GM12865 (cell line): ENCODE results near the gene RICTOR.

Source experiments
- DNase-seq: peaks from one replicate; pipeline ENCODE4 v3.0.0; 2010; ENCODE audit warnings: low read depth
- H3K4me3 ChIP-seq: 2 replicates; pipeline ENCODE4 v1.5.1; 2011; ENCODE audit warnings: mild to moderate bottlenecking, low read depth, low read length, control low read depth
- CTCF ChIP-seq: IDR thresholded peaks from 2 replicates; pipeline ENCODE4 v1.5.1; 2011; ENCODE audit warnings: low read length, control low read depth, low read depth, inconsistent platforms; ENCODE audit not compliant: insufficient read depth; ENCODE audit errors: missing control alignments

RICTOR gene

GRCh38 chr5:39006650-39007049 lies 67.5 kb downstream of the RICTOR start:
- H3K4me3 ChIP-seq: no peak overlapping the region
- no peak for TF ChIP-seq CTCF
- no peak for DNase-seq

GRCh38 chr5:39005566-39006232 lies 68.5 kb downstream of the RICTOR start:
- peak; percentile 6 for TF ChIP-seq CTCF
- DNase-seq: peak; percentile 6
- no peak overlapping the region for H3K4me3 ChIP-seq

GRCh38 chr5:39001683-39002082 lies 72.5 kb downstream of the RICTOR start:
- no peak for TF ChIP-seq CTCF

GRCh38 chr5:38999037-38999436 lies 75.2 kb downstream of the RICTOR start:
- no peak for DNase-seq
- no peak for TF ChIP-seq CTCF
- no peak overlapping the region for H3K4me3 ChIP-seq

More at GRCh38 chr5:39001683-39002082, 72.5 kb downstream of the RICTOR start:
- no peak overlapping the region for H3K4me3 ChIP-seq
- no peak for DNase-seq

GRCh38 chr5:38997591-38997990 lies 76.6 kb downstream of the RICTOR start:
- no peak for DNase-seq
- no peak for TF ChIP-seq CTCF
- no peak overlapping the region for H3K4me3 ChIP-seq

GRCh38 chr5:38996123-38996522 lies 78.1 kb downstream of the RICTOR start:
- no peak for TF ChIP-seq CTCF
- no peak overlapping the region for H3K4me3 ChIP-seq
- DNase-seq: no peak
